ENCODE data around the gene CYP4B1.
"Not testable (repeated sequence)": the region's sequence is repeated elsewhere in the genome, so short reads cannot be mapped to it uniquely, and the experiment has no call there.

Gene CYP4B1
- total RNA-seq, result 0 to 0.04 reads per million in 2 experiments

DNA sequence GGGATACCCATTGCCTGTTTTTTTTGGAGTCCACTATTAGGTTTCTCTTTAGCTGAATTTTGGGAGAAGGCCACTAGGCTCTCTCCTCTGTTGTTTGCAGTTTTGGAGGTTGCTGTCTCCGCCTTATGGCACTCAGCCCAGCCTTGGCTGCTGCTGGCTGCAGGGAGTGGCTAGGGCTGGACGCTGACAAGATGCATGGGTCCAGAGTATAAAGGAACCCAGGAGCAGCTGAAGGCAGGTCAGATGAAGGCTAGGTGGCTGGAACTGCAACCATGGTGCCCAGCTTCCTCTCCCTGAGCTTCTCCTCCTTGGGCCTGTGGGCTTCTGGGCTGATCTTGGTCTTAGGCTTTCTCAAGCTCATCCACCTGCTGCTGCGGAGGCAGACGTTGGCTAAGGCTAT is at the start of gene CYP4B1:
TSS of gene CYP4B1 (plus strand) at position 237 of the 400 bp plus-strand sequence. CDS start at position 273, 36 bp downstream.
- DNase-seq (ENCODE audit: low read depth), result no peak

DNA sequence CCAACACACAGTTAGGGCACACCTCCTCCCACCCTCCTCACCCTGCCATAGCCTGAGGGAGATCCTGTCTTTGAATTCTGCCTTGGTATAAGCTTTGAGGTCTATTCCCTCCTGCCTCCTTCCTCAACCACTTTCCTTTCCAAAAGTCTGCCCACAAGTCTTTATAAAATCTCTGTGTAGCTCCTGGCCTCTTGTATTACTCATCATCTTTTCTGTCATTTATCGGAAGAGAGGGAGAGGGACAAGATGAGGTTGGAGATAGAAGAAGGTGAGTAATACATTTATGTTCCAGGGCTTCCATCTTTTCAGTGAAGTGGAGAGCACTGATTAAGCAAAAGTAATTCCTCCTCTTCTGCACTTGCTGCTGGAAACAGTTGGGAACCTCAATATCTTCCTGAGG is 49.4 kb upstream of the CYP4B1 start:
- no peak for DNase-seq (ENCODE audit: low read depth)

DNA sequence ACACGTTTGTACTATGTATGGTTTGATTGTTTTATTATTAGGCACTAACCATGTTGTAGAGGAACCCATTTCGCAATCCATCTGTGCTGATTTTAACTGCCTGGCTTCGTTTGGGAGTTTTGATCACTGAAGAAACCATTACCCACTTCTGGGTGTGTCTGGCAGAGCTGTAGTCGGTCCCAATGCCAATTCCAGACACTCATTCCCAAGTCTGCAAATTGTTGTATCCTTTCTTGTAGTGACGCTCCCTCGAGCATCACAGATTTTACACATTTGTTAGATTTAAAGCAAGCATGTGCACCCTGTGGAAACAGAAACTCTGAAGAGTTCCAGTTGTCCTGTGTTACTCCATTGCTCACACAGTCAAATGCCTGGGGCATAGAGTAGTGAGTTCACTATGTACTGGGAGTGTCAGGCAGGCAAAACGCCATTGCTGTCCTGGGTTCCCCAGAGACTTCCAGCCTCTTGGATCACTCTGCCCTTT is 48.9 kb upstream of the CYP4B1 start:
- DNase-seq (ENCODE audit: low read depth), result no peak

DNA sequence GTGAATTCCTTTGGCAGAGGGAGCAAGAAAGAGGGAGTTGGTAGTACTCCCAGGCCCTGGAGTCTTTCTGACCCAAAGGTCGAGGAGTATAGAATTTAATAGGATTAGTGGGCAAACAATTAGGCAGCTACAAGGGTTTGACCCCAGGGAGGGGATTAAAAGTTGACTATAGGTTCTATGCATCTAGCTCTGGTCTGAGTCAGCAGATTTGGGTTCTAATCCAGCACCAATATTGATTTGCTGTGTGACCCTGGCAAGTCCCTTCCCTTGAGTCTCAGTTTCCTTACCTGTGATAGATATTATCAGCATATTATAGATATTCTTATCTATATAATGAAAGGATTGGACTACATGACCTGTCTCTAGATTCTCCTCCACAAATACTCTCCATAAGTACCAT is 44.9 kb upstream of the CYP4B1 start:
- no peak for DNase-seq (ENCODE audit: low read depth)

DNA sequence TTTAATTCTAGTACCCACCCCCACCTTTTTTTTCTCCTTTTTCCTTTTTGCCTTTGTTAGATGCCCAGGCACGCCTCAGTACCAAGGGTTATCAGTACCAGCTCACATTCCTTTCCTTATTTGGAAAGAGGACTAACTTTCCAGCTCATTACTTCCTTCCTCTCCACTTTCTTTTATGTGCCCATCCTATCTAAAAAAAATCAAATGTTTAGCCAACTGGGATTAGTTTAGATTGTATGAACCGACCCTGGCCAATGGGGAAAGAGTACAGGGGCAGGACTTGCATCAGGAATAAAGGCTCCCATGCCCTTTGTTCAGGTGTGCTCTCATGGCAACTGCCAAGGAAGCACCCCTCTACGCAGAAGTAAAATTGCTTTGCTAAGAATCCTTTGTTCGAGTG is 44.1 kb upstream of the CYP4B1 start:
- DNase-seq (ENCODE audit: low read depth), result not testable (repeated sequence)

DNA sequence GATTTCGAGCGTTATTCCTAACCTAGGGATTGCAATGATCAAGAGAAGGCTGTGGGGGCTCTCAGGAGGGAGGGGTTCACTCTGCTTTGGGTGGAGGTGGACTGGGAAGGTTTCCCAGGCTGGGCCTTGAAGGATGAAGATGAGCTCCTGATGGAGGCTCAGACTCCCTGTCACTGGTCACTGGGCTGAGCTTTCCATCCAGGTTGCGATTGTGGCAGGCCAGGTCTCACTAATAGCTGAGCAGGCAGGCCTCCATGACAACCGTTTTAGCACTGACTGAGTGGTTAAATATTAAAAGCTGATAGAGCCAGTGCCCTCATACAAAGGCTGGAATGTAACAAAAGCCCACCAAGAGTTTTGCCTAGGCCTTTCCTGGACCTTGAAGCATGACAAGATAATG is 43.7 kb upstream of the CYP4B1 start:
- no peak for DNase-seq (ENCODE audit: low read depth)

- DNase-seq (ENCODE audit: low read depth), result no peak
These were observed 41.4 kb upstream of the CYP4B1 start for GRCh38 chr1:46757247-46757955.

- no peak for DNase-seq (ENCODE audit: low read depth)
These were observed 40.8 kb upstream of the CYP4B1 start for GRCh38 chr1:46757956-46758528.

DNA sequence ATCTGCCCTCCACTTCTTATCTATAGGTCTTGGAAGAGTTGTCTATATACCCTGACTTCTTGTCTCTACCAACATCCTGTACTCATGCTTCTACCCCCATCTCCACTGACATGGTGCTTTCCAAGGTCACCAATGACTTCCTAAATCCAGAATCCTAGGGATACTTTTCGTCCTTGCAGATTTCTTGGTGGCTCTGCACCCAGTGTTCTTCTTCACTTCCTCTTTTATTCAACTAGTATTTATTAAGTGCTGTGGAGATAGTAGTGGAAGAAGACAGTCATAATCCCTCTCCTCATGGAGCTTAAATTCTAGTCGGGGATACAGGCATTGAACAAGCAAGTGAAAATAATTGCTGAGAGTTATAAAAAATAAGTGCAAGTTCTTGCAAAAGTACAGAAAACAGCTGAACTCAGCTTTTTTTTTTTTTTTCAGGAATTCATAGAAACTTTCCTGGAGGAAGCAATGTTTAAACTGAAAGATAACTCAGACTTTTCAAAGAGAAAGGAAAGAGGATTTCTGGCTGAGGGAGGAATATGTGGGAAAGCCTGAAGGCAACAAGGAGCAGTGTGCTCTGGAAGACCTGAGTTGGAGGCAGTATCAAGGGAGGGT is 38.2 kb upstream of the CYP4B1 start:
- DNase-seq (ENCODE audit: low read depth), result no peak

DNA sequence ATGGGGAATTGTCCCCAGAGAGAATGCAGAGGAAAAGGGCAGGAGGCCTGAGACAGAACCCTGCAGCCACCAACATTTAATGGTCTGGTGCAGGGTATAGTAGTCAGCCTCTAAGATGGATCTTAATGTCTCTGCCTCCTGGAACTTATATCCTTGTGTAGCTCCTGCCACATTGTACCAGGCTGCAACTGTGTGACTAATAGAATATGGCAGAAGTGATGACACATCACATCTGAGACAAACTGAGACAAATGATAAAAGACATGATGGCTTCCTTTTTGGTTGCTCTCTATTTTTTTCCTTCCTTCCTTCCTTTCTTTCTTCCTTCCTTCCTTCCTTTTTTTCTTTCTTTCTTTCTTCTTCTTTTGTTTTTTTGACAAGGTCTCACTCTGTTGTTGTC is 37.1 kb upstream of the CYP4B1 start:
- DNase-seq (ENCODE audit: low read depth), result no peak

DNA sequence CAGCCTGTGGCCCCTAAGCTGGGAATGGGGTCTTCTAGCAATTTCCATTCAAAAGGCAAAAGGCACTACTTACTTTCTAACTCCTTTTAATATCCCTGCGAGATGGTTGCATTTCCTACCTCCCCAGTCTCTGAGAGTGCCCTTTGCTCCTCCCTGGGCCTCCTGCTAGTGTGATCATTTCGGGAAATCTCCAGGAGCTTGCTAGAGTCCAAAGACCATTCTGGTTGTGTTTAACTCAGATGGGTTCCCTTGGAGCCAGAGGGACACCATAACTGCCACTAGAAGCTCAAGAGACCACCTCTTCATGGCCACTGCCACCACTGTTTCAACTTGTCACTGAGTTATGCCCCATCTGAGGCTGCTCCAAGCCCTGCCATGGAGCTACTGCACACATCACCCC is 34.4 kb upstream of the CYP4B1 start:
- no peak for DNase-seq (ENCODE audit: low read depth)

- no peak for DNase-seq (ENCODE audit: low read depth)
These were observed 31.1 kb upstream of the CYP4B1 start for GRCh38 chr1:46767649-46768282.

- DNase-seq (ENCODE audit: low read depth), result no peak
These were observed 30.4 kb upstream of the CYP4B1 start for GRCh38 chr1:46768445-46768844.

GRCh38 chr1:46769028-46769740 is 29.7 kb upstream of the CYP4B1 start:
- no peak for DNase-seq (ENCODE audit: low read depth)

- DNase-seq (ENCODE audit: low read depth), result no peak
These were observed 28.3 kb upstream of the CYP4B1 start for GRCh38 chr1:46770541-46770940.

DNA sequence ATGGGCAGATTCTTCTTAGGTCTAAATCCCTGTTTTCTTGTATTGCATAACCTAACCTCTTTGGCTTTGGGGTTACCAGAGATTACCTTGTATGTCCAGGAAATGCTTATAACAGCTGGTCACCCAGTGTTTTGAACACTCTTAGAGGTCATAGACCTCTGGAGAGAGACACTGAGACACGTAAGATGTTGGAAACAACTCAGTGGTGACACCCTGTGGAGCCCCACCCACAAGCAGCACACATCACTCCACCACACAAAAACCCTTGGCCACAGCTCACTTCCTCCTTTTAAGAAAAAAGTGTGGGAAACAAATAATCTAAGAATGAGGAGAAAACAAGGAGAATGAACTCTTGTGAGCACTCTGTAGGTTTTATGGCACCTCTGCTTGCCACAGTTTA is 26.3 kb upstream of the CYP4B1 start:
- no peak for DNase-seq (ENCODE audit: low read depth)

GRCh38 chr1:46774297-46774696 is 24.5 kb upstream of the CYP4B1 start:
- DNase-seq (ENCODE audit: low read depth), result no peak

DNA sequence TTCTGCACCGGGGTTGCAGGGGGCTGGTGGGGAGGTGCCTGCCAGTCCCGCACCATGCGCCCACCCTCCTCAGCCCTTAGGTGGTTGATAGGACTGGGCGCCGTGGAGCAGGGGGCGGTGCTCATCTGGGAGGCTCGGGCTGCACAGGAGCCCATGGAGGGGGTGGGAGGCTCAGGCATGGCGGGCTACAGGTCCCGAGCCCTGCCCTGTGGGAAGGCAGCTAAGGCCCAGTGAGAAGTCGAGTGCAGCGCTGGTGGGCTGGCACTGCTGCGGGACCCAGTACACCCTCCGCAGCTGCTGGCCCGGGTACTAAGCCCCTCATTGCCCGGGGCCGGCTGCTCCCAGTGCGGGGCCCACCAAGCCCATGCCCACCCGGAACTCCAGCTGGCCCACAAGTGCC is 20.4 kb upstream of the CYP4B1 start:
- not testable (repeated sequence) for DNase-seq (ENCODE audit: low read depth)

- DNase-seq (ENCODE audit: low read depth), result no peak
These were observed 14.2 kb upstream of the CYP4B1 start for GRCh38 chr1:46784666-46785065.

- DNase-seq (ENCODE audit: low read depth), result not testable (repeated sequence)
These were observed 10.2 kb upstream of the CYP4B1 start for GRCh38 chr1:46788634-46789033.

- no peak for DNase-seq (ENCODE audit: low read depth)
These were observed 8.3 kb upstream of the CYP4B1 start for GRCh38 chr1:46790446-46791101.

- DNase-seq (ENCODE audit: low read depth), result no peak
These were observed 5.7 kb upstream of the CYP4B1 start for GRCh38 chr1:46793126-46793525.
